ENCODE results near the gene PTPRF. TPM values are rescaled to one million over a fixed set of nuclear protein-coding genes. Genes with fewer than 3 reads are reported as not detected.
A peak's percentile ranks its signal among the peaks of the same experiment; 100 is the strongest.

The PTPRF gene
- polyA plus RNA-seq, 3 donors, result not detected

DNA sequence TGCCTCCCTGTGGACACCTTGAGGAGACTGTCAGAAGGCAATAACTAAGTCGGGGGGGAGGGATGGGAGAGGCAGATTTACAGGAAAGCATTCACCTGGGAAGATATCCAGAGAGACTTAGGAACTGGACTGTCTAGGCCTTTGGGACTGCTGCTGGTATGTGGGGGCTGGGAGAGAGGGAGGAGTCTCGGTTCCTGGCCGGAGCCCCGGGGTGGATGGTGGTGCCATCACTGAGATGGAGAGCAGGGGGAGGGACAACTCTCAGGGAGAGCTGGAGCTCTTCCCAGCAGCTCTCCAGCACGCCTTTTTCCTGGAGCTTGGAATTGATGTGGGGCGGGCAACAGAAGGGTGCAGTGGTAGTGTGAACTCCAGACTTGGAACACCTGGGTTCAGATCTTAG is 22.1 kb downstream of the PTPRF start:
- Histone ChIP-seq H3K36me3 (replicated peaks in 1 of 2; ENCODE audit: control insufficient read depth in 1 of 2, insufficient read depth in 2 of 2, low read length in 2 of 2) (no peaks in the 10 kb centered on the region), H3K4me3 (replicated peaks in 1 of 3; ENCODE audit: low read depth in 2 of 3, low read length in 3 of 3) (no peak overlapping the region), H3K4me1 (ENCODE audit: control insufficient read depth in 1 of 2, insufficient read depth in 2 of 2, low read length in 2 of 2) (peaks cover 4 to 5% of the 10 kb centered on the region in 2 donors), H2AFZ (ENCODE audit: insufficient read depth, low read depth, low read length, poor library complexity, severe bottlenecking) (no peak overlapping the region), H3K4me2 (replicated peaks; ENCODE audit: extremely low read depth, low read length, poor library complexity, severe bottlenecking) (no peak overlapping the region), H3K9me3 (replicated peaks in 1 of 2; ENCODE audit: control insufficient read depth in 1 of 2, insufficient read depth in 1 of 2, low read length in 2 of 2) (no peaks in the 10 kb centered on the region), H3K9ac (ENCODE audit: insufficient read depth, low read length, poor library complexity, severe bottlenecking) (no peak overlapping the region), H3K79me2 (ENCODE audit: insufficient read depth, low read length) (no peaks in the 10 kb centered on the region), H3K27me3 (ENCODE audit: control insufficient read depth in 2 of 2, insufficient read depth in 2 of 2, low read length in 2 of 2) (no peaks in the 10 kb centered on the region), H4K20me1 (ENCODE audit: insufficient read depth, low read length) (no peaks in the 10 kb centered on the region), H3K27ac (ENCODE audit: low read depth in 1 of 2, low read length in 2 of 2) (no peak overlapping the region)
- Mint-ChIP-seq H3K4me3 (no peak overlapping the region), H3K9me3 (peaks cover 0 to 2% (median 0%) of the 10 kb centered on the region in 7 donors), H3K27me3 (ENCODE audit: low read depth in 3 of 3) (peaks cover 5 to 15% (median 7%) of the 10 kb centered on the region in 3 donors), H3K27ac (no peak overlapping the region), H3K4me1 (peaks cover 13% of the 10 kb centered on the region), H3K36me3 (no peaks in the 10 kb centered on the region)
- WGBS (ENCODE audit: insufficient coverage), result 73% methylated on average over 3 of the region's 6 CpGs
- TF ChIP-seq, protein P1, sequence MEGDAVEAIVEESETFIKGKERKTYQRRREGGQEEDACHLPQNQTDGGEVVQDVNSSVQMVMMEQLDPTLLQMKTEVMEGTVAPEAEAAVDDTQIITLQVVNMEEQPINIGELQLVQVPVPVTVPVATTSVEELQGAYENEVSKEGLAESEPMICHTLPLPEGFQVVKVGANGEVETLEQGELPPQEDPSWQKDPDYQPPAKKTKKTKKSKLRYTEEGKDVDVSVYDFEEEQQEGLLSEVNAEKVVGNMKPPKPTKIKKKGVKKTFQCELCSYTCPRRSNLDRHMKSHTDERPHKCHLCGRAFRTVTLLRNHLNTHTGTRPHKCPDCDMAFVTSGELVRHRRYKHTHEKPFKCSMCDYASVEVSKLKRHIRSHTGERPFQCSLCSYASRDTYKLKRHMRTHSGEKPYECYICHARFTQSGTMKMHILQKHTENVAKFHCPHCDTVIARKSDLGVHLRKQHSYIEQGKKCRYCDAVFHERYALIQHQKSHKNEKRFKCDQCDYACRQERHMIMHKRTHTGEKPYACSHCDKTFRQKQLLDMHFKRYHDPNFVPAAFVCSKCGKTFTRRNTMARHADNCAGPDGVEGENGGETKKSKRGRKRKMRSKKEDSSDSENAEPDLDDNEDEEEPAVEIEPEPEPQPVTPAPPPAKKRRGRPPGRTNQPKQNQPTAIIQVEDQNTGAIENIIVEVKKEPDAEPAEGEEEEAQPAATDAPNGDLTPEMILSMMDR (IDR thresholded peaks at IDR 0.05), result no peak
- intact Hi-C loops (cut with micrococcal nuclease), result no loop called here
- no peak for DNase-seq

DNA sequence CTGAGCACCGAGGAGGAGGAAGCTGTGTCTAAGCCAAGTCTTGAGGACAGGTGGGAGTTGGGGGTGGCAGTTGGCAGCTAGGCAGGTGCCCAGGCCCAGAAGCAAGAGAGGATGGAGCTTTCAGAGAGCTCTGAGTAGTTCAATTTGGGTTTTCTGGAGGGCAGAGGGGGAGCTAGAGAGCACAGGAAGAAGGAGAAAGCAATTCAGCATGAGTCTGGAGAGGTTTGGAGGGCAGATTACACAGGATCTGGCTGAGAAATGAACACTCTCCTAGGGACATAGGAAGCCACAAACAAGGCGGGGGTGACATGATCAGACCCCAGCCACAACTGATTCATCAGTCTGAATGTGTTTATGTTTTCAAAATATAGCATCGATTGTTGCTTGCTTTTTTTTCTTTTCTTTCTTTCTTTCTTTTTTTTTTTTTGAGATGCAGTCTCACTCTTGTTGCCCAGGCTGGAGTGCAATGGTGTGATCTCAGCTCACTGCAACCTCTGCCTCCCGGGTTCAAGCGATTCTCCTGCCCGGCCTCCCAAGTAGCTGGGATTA is 23.8 kb downstream of the PTPRF start:
- 0% methylated on average over 1 of the region's 6 CpGs for WGBS (ENCODE audit: insufficient coverage)
- Mint-ChIP-seq H3K4me3 (no peak overlapping the region), H3K27me3 (ENCODE audit: low read depth in 3 of 3) (peaks cover 5 to 14% (median 7%) of the 10 kb centered on the region in 3 donors), H3K36me3 (no peaks in the 10 kb centered on the region), H3K27ac (peak overlapping the region in 1 of 7 donors; percentile 13), H3K4me1 (peaks cover 13% of the 10 kb centered on the region), H3K9me3 (peaks cover 0 to 2% (median 0%) of the 10 kb centered on the region in 7 donors)
- no peaks in the 10 kb centered on the region for H3K79me2 ChIP-seq (ENCODE audit: insufficient read depth, low read length)
- no peak overlapping the region for H3K27ac ChIP-seq (ENCODE audit: low read depth in 1 of 2, low read length in 2 of 2)
- H3K9me3 ChIP-seq (replicated peaks in 1 of 2; ENCODE audit: control insufficient read depth in 1 of 2, insufficient read depth in 1 of 2, low read length in 2 of 2), result no peaks in the 10 kb centered on the region
- no peak overlapping the region for H2AFZ ChIP-seq (ENCODE audit: insufficient read depth, low read depth, low read length, poor library complexity, severe bottlenecking)
- peaks cover 4 to 5% of the 10 kb centered on the region in 2 donors for H3K4me1 ChIP-seq (ENCODE audit: control insufficient read depth in 1 of 2, insufficient read depth in 2 of 2, low read length in 2 of 2)
- H3K4me3 ChIP-seq (replicated peaks in 1 of 3; ENCODE audit: low read depth in 2 of 3, low read length in 3 of 3), result no peak overlapping the region
- intact Hi-C loops (cut with micrococcal nuclease), result no loop called here
- H3K36me3 ChIP-seq (replicated peaks in 1 of 2; ENCODE audit: control insufficient read depth in 1 of 2, insufficient read depth in 2 of 2, low read length in 2 of 2), result no peaks in the 10 kb centered on the region
- H4K20me1 ChIP-seq (ENCODE audit: insufficient read depth, low read length), result no peaks in the 10 kb centered on the region
- H3K9ac ChIP-seq (ENCODE audit: insufficient read depth, low read length, poor library complexity, severe bottlenecking), result no peak overlapping the region
- TF ChIP-seq, protein P1 (IDR thresholded peaks at IDR 0.05), result peak; percentile 17
- H3K4me2 ChIP-seq (replicated peaks; ENCODE audit: extremely low read depth, low read length, poor library complexity, severe bottlenecking), result no peak overlapping the region
- H3K27me3 ChIP-seq (ENCODE audit: control insufficient read depth in 2 of 2, insufficient read depth in 2 of 2, low read length in 2 of 2), result no peaks in the 10 kb centered on the region
- DNase-seq, result no peak
